Panc1 (cell line): ENCODE data around the gene EIF4E. TPM values are rescaled to one million over a fixed set of nuclear protein-coding genes. Genes with fewer than 3 reads are reported as not detected.

Experiments
- ATAC-seq: fragments of 200-7000 bp; cut with Tn5 transposase; 2 replicates; pipeline ENCODE4 v1.9.1; 2020; ENCODE audit warnings: mild to moderate bottlenecking, moderate library complexity
- BruUV-seq: library from RNA; stranded (reverse); fragments of 400-500 nt; replicated peaks from 2 replicates; lab custom pipeline; 2021; lab: Mats Ljungman, UMichigan
- CTCF ChIA-PET: fragments of 300-600 bp; sonication (Branson Sonifier 250); formaldehyde crosslinking; loops from one replicate; lab custom pipeline; 2022; ENCODE audit warnings: antibody characterized with exemption; lab: Charles Lee
- POLR2A ChIA-PET: fragments of 300-600 bp; sonication (Branson Sonifier 250); formaldehyde crosslinking; loops from one replicate; lab custom pipeline; 2022; ENCODE audit warnings: antibody characterized with exemption; lab: Charles Lee
- DNase-seq: peaks from one replicate; pipeline ENCODE4 v3.0.0-alpha.2; 2010; ENCODE audit warnings: low read depth, low spot score
- H3K27ac ChIP-seq: 2 replicates; pipeline ENCODE4 v1.5.1; 2011; ENCODE audit warnings: mild to moderate bottlenecking, low read length, inconsistent platforms
- H3K27me3 ChIP-seq: fragments of 200-500 bp; sonication (Bioruptor generic); 2 replicates; pipeline ENCODE4 v1.6.0; 2014; ENCODE audit warnings: low read length, inconsistent platforms; ENCODE audit not compliant: control insufficient read depth, insufficient read depth
- H3K36me3 ChIP-seq: fragments of 200-500 bp; sonication (Bioruptor generic); 2 replicates; pipeline ENCODE4 v1.5.1; 2014; ENCODE audit warnings: inconsistent platforms, mild to moderate bottlenecking, low read length, moderate library complexity; ENCODE audit not compliant: control insufficient read depth, insufficient read depth
- H3K4me1 ChIP-seq: 2 replicates; pipeline ENCODE4 v1.5.1; 2011; ENCODE audit warnings: inconsistent platforms, mild to moderate bottlenecking, low read length, moderate library complexity; ENCODE audit not compliant: control insufficient read depth, insufficient read depth
- H3K4me3 ChIP-seq, 2 experiments: 2 replicates each; pipeline ENCODE4 v1.5.1; 2011 to 2012; ENCODE audit warnings: low read depth in 2 of 2, low read length in 2 of 2, mild to moderate bottlenecking in 2 of 2, inconsistent platforms in 1 of 2, moderate library complexity in 1 of 2
- H3K9me3 ChIP-seq: fragments of 200-500 bp; sonication (Bioruptor generic); 2 replicates; pipeline ENCODE4 v1.5.1; 2014; ENCODE audit warnings: low read depth, mild to moderate bottlenecking, inconsistent platforms, low read length, moderate library complexity; ENCODE audit not compliant: control insufficient read depth, insufficient read depth
- POLR2AphosphoS5 ChIP-seq: IDR thresholded peaks from 2 replicates; pipeline ENCODE4 v1.6.1; 2012; ENCODE audit warnings: mild to moderate bottlenecking, low read depth, low read length, moderate library complexity
- SIN3A ChIP-seq: IDR thresholded peaks from 2 replicates; pipeline ENCODE4 v1.6.1; 2012; ENCODE audit warnings: low read depth, mild to moderate bottlenecking, low read length, moderate library complexity, borderline replicate concordance; ENCODE audit not compliant: insufficient read depth
- TCF7L2 ChIP-seq: IDR thresholded peaks from 2 replicates; pipeline ENCODE4 v1.6.1; 2011; ENCODE audit warnings: mild to moderate bottlenecking, low read depth, low read length, inconsistent platforms
- in situ Hi-C: cut with HindIII; loops from 2 replicates; pipeline ENCODE4 v1.10.0; 2016; ENCODE audit warnings: low sequenced_read_pairs, low pct_unique_long_range_greater_than_20kb
- intact Hi-C: fragments of 100-400 bp; cut with micrococcal nuclease; formaldehyde crosslinking; loops from one replicate; pipeline ENCODE4 v1.10.0; 2022; ENCODE audit not compliant: unreplicated experiment
- total RNA-seq: library from RNA; stranded (reverse); gene quantifications from one replicate; pipeline ENCODE4 v1.2.1, GENCODE V29; 2021; ENCODE audit not compliant: unreplicated experiment
- TF ChIP-seq, protein P1 (sequence below), 2 experiments: IDR thresholded peaks; 2 replicates each; pipeline ENCODE4 v1.6.1; 2011 to 2012; ENCODE audit warnings: low read depth in 2 of 2, control low read depth in 1 of 2, low read length in 1 of 2, mild to moderate bottlenecking in 1 of 2, moderate library complexity in 1 of 2; ENCODE audit not compliant: insufficient read depth in 1 of 2
- TF ChIP-seq, protein P2 (sequence below): fragments of 450-650 bp; IDR thresholded peaks from 2 replicates; pipeline ENCODE4 v1.5.1; 2017; ENCODE audit warnings: mild to moderate bottlenecking

EIF4E gene
- total RNA-seq, 1 experiment from 2014 or later, result 89.7 TPM

DNA sequence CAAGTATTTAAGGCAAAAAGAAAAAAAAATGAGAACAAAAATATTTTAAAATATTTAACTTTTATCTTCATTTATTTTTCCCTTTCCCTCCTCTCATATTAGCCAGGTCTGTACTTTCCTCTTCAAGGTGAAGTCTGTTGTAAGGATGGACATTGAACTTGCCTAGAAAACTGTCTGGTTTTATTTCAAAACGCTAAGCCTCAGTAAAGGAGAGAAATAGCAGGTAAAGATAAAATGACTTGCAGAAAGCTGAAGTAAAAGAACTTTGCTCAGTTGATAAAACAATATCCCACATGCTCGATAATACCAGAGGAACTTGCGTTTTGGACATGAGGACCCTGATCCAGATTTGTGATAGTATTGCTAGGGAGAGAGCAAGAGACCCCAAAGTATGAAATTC, 38.0 kb upstream of the EIF4E start:
- ATAC-seq, result no peak
- Histone ChIP-seq H3K36me3 (no peaks in the 10 kb centered on the region), H3K9me3 (no peaks in the 10 kb centered on the region), H3K27ac (no peak overlapping the region), H3K4me3 (no peak overlapping the region), H3K27me3 (no peaks in the 10 kb centered on the region), H3K4me1 (no peaks in the 10 kb centered on the region)
- POLR2A ChIA-PET, result no interaction called here
- no TSS peak for BruUV-seq
- intact Hi-C loops (no loop called here), in situ Hi-C loops (no loop called here)
- DNase-seq, result no peak
- TF ChIP-seq POLR2AphosphoS5 (no peak), TCF7L2 (no peak), SIN3A (no peak)
- TF ChIP-seq, protein P1, sequence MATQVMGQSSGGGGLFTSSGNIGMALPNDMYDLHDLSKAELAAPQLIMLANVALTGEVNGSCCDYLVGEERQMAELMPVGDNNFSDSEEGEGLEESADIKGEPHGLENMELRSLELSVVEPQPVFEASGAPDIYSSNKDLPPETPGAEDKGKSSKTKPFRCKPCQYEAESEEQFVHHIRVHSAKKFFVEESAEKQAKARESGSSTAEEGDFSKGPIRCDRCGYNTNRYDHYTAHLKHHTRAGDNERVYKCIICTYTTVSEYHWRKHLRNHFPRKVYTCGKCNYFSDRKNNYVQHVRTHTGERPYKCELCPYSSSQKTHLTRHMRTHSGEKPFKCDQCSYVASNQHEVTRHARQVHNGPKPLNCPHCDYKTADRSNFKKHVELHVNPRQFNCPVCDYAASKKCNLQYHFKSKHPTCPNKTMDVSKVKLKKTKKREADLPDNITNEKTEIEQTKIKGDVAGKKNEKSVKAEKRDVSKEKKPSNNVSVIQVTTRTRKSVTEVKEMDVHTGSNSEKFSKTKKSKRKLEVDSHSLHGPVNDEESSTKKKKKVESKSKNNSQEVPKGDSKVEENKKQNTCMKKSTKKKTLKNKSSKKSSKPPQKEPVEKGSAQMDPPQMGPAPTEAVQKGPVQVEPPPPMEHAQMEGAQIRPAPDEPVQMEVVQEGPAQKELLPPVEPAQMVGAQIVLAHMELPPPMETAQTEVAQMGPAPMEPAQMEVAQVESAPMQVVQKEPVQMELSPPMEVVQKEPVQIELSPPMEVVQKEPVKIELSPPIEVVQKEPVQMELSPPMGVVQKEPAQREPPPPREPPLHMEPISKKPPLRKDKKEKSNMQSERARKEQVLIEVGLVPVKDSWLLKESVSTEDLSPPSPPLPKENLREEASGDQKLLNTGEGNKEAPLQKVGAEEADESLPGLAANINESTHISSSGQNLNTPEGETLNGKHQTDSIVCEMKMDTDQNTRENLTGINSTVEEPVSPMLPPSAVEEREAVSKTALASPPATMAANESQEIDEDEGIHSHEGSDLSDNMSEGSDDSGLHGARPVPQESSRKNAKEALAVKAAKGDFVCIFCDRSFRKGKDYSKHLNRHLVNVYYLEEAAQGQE (IDR thresholded peaks at IDR 0.05; ENCODE audit: insufficient read depth in 1 of 2, low read depth in 2 of 2, low read length in 1 of 2), result no peak
- TF ChIP-seq, protein P2, sequence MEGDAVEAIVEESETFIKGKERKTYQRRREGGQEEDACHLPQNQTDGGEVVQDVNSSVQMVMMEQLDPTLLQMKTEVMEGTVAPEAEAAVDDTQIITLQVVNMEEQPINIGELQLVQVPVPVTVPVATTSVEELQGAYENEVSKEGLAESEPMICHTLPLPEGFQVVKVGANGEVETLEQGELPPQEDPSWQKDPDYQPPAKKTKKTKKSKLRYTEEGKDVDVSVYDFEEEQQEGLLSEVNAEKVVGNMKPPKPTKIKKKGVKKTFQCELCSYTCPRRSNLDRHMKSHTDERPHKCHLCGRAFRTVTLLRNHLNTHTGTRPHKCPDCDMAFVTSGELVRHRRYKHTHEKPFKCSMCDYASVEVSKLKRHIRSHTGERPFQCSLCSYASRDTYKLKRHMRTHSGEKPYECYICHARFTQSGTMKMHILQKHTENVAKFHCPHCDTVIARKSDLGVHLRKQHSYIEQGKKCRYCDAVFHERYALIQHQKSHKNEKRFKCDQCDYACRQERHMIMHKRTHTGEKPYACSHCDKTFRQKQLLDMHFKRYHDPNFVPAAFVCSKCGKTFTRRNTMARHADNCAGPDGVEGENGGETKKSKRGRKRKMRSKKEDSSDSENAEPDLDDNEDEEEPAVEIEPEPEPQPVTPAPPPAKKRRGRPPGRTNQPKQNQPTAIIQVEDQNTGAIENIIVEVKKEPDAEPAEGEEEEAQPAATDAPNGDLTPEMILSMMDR, result no peak
- CTCF ChIA-PET, result no interaction called here

DNA sequence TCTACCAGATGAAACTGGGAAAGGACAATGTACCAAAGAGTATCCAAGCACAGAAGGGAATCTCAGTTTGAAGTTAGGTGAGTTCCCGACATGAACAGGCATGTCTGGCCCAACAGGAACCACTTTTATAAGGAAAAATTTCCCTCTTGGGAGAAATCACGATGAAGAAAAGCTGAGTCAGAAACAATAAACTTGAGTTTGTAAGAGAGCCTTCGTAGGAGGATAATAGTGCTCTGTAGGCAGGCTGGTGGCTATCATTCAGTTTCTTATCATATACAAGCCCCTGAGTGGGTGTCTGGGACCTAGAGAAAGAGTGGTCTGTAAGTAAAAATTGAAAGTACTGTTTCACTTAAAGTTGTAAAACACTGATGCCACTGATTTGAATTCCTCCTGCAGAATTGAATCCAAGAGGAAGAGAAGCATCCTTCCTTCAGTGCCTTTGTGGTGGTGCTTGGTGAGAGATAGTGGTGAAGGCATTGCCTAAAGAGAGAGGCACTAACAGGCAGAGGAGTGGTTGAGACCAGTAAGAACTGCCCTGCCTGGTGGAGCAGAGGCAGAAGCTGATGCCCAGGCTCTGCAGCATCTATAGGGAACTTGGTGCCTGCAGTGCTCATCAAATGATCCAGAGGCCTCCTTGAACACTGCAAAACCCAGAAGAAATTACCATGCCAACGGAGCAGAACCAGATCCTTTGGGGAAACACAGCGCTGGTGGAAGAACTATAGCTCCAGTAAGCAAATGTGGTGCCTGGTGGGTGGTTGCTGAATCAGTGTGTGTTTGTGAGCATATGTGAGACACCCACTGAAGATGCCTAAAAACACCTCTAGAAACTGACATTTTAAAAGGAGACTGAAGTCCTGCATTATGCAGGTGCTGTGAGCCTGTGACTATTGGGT, 34.9 kb upstream of the EIF4E start:
- ATAC-seq (no peak), DNase-seq (no peak)
- no TSS peak for BruUV-seq
- intact Hi-C loops (no loop called here), in situ Hi-C loops (no loop called here)
- Histone ChIP-seq H3K36me3 (no peaks in the 10 kb centered on the region), H3K9me3 (no peaks in the 10 kb centered on the region), H3K4me3 (no peak overlapping the region), H3K4me1 (no peaks in the 10 kb centered on the region), H3K27ac (no peak overlapping the region), H3K27me3 (no peaks in the 10 kb centered on the region)
- ChIA-PET CTCF (no interaction called here), POLR2A (no interaction called here)
- TF ChIP-seq SIN3A (no peak), POLR2AphosphoS5 (no peak), TCF7L2 (no peak)
- TF ChIP-seq, protein P1 (IDR thresholded peaks at IDR 0.05; ENCODE audit: insufficient read depth in 1 of 2, low read depth in 2 of 2, low read length in 1 of 2), result no peak
- TF ChIP-seq, protein P2, result no peak
